Stimulated activated CD4-positive, alpha-beta T cell treated with anti-CD3 and anti-CD28 coated beads, Interleukin-4, amount 100 ng/mL, for 24 hours (primary cell): ENCODE data around the gene CRACDL.

Source experiments
- DNase-seq: peaks from one replicate; pipeline ENCODE4 v3.0.0-alpha.2; 2020

Gene CRACDL

DNA sequence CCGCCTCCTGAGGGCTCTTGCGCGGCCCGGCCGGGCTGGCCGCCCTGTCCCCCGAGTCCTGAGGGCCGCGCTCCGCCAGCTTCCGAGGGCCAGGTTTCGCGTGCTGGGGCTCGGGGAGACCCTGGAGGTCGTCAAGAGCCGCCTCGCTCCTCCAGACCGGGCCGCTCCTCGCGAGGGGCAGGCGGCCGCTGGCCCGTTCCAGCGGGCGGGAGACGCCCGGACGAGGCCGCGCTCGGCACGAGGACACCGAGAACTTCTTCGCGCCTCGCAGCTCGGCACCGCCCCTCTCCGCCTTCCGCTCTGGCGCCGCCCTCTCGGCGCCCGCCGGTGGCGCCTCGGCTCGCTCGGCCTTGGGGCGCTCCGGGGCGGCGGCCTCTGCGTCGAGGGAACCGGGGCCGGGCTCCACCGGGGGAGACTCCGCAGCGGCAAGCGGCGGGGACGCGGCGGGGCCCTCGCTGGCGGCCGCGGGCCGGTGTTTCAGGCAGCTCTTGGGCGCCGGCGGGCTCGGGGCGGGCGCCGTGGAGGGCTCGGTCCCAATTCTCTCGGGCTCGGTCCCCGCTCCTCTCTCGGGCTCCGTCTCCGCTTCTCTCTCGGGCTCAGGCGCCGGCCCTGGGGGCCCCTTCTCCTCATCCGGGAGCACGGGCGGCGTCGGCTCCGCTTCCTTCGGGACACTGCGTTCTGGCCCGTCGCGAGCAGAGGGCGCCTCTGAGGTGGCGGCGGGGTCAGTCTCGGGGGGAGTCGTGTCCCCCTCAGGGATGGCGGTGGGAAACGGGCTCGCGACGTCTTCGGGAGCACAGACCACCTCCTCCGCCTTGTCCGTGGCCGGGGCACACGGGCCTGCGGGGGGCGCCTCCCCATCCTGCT is 113.5 kb downstream of the CRACDL start:
- peak; percentile 53 for DNase-seq

DNA sequence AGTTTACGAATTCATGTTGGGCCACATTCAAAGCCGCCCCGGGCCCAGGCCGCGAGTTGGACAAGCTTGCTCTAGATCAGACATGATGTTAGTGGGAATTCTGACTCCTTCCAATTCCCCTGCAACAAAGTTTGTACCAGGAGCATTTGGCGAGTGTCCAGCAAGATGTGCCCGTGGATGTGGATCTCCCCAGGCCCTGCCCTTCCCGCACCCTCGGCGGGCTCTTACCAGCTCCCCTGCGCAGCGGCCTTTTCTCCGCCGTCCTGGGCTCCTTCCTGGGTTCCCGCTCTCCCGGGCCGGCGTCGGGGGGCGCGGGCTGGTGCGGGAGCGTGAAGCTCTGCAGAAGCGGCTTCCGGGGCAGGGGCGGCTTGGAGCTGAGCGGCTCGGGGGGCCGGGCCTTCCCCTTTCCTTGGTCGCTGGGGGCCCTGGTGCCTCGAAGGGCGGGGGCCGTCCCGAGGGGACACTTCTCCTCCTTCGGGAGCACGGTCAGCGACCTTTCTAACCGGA is 114.3 kb downstream of the CRACDL start:
- DNase-seq = no peak

DNA sequence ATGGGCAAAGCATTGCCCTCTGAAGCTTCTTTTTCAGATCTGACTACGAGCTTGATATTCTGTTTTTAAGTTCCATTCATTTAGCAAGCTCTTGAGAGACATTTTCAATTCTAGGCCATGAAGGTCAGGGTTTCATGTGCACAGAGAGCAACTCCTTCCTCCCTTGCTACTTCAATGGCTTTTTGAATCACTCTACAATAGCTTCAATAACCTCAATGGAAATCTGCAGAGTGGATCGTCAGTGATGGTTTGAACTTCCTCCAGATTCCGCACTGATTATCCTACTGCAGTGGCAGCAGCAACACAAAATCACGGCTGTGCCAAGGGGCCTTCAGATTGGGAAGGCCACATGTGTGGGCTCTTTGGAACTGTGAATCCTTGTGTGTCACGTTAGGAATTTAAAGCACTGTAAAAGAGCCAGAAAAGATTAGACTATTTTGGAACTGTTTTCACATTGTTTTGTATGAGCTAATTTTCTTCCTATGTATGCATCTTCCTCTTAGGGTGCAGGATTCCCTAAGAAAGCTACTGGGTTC is 116.7 kb downstream of the CRACDL start:
- no peak for DNase-seq

DNA sequence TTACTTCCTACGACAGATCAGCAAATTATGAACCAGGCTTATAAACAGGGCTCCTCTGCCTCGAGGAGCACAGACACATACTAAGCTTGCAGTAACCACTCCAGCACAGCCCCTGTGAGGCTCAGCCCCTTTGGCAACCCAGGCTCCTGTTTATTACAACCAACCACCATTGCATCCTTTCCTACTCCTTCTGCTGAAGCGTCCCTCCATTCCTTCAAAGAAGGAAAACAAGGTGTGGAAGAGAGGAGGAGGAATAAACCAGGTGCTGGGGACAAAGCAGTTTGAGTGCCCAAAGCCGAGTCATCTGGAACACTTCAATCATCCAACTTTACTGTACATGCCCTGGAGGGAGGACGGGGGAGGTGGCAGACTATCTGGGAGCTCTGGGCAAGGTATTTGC is 117.9 kb downstream of the CRACDL start:
- DNase-seq = no peak

DNA sequence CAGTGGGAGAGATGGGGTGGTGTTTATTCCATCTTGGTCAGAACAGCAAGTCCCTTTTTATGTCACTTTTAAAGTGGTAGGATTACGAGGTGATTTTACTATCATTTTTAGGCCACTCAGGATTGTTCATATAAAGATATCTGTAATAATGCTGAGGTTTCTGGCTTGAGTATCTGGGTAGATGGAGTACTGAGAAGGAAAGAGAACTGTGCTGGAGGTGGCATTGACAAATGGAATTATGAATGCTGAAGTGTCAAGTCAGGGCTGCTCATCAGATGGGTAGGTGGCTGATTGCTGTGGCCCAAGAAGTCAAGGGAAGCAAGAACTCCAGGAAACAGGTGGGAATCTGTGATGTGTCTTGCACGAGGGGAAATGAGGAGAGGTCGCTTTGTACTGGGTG is 119.7 kb downstream of the CRACDL start:
- DNase-seq = no peak

DNA sequence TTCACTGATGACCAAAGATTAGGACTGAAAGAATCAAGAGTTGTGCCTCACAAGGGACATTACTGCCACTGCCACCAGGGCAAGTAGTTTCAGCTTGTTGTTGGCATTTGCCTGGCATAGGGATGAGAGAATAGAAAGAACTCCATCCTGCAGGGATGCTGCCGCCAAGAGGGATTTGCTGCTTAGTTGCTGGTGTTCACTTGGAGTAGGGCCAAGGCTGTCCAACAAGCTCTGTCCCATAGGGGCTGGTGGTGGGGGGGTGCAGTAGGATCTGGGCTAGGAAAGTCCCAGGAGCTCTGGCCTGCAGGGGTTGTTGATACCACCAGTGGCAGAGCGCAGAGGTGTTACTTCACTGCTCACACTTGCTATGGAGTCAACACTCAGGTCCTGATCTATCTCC is 120.2 kb downstream of the CRACDL start:
- no peak for DNase-seq

DNA sequence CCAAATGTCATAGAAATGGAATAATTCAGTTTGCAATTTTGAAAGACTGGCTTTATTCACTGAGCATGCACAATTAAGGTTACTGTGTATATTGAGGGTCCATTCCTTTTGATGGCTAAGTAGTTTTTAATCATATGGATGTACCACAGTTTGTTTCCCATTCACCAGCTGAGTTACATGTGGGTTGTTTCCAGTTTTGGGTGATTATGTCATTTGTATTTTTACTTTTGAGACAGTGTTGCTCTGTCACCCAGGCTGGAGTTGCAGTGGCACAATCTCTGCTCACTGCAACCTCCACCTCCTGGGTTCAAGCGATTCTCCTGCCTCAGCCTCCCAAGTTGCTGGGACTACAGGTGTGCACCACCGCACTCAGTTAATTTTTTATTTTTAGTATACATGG is 124.3 kb downstream of the CRACDL start:
- DNase-seq = no peak

DNA sequence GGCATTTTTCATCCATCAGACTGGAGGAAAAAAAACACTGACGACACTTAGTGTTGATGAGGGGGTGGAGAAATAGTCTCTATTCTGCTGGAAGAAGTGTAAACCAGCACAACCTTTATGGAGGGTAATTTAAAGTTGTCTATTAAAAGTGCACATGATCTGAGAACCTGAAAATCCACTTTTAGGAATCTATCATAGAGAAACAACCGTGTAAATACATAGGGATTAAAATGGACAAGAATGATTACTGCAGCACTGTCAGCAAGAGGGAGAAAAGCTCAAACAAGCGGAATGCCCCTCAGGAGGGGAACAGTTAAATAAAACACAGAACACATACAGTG is 125.5 kb downstream of the CRACDL start:
- DNase-seq = no peak

DNA sequence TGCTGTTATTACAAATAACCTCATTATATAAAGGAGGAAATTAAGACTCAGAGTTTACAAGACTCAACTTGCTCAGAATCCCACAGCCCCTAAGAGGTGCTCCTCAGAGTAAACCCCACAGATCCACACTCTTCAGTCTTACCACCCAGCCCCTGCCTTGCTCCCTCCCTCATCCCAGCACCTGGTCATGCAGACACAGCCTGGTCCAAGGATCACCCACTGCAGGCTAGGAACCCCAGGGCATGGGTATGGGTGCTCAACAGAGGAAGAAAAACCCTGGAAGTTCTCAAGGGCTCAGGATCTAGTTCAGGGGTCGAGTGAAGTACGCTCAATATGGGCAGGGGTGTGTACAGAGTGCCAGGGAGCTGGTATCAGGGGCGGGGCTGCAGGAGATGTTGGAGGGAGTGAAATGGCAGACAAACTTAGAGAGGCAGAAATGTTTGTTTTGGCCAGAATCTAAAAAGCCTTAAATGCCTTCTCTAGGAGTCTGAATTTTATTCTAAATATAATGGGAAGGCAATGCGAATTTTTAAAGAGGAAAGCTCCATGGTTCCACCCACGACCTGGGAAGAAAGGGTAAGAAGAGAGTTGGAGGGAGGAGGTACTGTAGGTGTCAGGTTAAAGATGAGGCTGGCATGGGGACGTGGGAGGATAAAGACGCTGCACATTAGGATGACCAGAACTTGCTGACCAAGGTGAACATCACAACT is 126.0 kb downstream of the CRACDL start:
- no peak for DNase-seq

DNA sequence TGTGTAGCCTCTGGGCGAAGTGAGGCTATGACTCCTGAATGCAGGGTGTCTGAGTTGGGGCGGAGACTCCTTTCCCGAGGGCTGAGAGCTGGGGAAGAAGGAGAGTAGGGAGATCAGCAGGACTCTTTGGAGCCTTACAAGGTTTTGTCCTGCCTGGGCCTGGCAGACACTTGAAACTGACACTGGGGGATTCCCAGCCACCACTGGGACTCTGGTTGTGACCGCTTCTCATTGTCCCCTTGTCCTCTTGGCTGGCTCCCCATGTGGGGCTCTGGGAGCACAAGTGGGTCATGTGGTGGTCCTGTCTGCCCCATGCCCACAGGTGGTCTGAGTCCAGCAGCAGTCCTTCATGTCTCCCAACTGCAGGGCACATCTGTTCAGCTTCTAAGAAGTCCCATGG is 126.9 kb downstream of the CRACDL start:
- DNase-seq = no peak

DNA sequence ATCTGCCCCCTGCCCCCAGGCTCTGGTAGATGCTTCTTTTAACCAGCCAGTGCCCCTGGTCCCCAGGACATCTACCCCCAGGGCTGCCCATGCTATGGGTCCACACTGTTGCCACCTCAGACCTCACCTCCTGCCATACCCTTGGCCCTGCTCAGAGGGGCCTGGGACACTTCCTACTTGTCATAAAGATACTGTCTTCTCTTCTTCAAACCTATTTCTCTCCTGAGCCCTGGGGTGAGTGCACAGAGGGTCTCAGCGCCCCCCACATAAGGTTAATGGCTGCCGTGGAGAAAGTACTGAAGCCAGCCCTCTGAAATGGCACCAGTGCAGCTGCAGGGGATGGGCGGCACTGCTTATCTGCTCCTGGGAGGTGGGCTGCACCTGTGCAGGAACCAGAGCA is 127.5 kb downstream of the CRACDL start:
- DNase-seq = no peak

DNA sequence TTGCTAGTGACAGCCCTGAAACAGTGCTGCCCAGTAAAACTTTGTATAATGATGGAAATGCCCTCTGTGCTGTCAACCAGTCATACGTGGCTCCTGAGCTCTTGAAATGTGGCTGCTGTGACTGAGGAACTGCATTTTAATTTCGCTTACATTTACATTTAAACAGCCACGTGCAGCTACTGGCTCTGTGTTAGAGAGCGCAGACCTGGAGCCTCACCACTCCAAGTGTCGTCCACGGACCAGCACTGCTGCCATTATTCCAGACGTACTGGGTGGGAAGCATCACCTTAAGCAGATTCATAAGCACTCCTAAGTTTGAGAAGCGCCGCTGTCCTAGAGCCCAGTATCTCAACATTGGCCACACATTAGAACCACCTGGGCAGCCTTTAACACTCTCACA is 128.1 kb downstream of the CRACDL start:
- DNase-seq = no peak

DNA sequence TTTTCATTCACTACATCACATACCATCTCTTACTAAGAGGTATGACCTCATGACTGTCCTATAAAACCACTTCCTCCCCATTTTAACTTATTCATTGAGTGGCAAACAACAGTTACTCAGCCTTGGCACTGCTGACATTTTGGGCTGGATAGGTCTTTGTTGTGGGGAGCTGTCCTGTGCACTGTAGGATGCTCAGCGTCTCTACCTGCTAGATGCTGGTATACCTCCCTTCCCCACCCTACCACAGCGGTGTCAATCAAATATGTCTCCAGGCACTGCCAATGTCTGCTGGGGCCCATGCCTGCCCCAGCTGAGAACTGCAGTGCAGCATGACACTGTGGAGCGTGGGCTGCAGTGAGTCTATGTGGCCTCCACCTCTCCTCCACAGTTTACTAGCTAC is 128.8 kb downstream of the CRACDL start:
- no peak for DNase-seq

DNA sequence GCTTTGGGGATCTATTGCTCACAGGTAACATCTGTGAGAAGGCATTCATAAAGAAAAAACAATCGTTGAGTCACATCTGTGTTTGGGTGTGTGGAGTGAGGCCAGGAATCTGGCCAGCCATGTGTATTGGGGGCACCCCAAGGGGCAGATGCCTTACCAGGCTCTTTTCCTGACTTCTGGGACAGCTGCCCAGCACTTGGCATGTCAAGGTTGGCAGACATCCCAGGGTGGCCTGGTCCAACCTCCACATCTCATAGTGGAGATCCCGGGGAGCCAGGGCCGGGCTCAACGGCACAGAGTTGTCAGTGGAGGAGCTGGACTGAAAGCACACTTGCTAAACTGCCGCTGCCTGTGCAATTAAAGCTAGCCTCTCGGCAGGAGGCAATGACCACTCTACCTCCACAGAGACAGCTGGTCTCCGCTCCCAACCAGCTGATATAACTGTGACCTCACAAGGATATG is 129.8 kb downstream of the CRACDL start:
- no peak for DNase-seq

DNA sequence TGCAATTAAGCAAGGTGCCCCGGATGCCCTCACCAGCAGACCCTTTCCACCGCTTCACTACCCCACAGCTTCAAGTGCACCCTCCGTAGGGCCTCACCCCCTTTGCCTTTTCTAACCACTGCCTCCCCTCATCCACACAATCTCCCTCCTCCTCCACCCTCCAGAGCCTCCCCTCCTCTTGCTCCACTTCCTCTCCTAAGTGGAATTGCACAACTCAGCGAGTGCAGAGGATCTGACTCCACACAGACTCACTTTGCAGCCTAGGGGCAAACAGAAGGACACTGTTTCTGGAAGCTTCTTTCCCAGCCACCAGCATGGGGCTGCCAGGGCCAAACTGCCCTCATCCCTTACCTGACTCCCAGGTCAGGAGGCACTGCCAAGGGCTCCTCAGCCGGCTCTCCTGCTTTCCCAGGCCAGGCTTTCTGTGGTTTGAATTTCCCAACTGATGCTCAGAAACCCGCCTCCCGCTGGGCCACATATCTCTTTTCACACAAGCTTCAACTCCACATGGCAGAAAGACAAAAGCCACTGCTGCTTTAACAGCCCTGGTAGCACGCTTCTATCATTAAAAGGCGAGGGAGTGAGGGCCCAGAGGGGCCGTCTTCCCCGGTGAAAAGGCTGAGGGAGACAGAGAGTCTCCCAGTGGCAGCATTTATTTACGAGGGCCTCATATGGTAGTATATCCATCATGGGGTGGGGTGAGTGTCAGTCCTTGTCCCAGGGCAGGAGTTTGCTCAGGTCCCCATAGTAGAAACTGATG is 130.4 kb downstream of the CRACDL start:
- DNase-seq = no peak

DNA sequence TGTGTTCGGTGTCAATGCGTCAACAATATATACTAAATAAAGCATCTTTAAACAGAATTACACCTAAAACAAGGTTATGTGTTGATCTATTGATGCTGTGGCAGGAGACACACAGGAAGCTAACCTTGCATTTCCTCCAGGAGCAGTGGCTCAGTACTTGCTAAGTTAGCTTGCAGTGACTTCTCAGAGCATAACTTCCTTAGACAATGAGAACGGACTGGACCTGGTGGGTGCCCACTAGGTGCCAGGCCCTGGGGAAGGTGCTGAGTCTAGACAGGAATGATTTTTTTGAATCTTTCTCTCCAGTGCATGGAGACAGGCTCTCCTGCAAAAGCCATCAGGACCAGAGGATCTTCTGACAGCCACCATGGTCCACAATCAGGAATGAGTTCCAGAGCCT is 131.3 kb downstream of the CRACDL start:
- no peak for DNase-seq

DNA sequence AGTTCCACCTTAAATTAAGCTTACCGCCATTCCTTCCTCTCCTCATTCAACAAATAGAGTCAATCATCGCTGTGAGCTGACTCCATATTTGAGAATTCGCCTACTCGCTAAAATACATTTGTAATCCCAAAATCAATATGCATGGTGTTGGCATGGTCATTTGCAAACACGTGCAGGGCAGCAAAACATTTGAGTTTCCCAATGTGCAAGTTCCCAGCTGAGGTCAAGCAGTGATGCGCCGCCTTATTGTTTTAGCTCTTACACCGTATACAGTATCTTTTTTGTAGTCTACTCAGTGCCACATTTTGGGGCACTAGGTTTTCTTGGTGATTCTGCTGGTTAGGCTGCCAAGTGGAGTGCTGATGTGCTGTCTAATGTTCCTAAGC is 131.8 kb downstream of the CRACDL start:
- no peak for DNase-seq

DNA sequence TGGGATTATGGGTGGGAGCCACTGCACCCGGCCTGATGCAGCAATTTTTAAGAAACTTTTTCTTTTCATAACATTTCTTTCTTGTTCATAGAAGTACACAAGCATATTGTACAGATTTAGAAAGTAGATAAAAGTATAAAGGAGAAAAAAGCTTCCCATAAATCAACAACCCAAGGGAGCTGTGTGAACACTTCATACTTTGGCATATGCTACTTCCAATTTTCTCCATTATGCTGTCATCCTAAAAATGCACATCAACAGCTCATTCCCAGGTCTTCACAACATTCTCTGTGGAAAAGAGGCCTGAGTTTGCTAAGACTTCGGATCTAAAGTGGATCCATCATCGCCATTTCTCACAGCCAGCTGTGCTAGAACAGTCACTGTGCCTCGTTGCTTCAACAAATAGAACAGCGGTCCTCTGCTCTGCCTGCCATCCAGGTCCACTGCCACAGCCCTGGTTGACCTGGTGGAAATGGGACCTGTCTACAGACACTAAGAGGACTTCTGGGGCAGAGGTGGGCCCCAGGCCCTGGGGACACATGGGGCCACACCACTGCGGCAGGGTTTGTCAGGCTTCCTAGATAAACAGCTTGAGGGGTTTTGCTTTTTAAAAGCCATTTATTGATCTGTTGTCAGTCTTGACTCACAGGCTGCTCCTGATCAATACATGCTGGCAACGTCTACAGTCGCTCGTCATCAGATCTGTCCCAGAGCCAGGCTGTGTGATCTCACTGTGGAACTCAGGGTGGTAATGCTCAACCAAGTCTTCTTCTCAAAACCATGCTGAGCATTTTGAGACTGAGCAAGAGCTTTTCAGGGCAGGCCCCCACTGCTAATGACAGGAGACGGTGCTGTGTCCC is 132.4 kb downstream of the CRACDL start:
- DNase-seq = no peak

DNA sequence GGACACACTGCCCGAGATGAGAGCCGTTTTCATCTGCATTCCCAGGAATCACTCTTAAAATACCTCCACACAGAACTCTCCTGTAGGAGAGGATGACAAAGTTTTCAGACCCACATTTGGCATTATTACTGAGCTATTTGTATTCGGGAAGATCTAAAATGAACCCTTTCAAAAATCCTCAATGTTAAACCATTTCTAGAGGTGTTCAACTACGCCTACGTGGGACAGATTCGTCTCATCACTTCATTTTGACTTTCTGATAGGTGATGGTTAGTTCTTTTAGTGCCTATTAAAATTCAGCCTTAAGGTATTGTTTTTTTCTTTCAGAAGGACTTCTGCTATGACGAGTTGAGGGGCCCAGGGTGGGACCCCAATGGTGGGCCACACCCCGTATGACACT is 133.7 kb downstream of the CRACDL start:
- DNase-seq = no peak

DNA sequence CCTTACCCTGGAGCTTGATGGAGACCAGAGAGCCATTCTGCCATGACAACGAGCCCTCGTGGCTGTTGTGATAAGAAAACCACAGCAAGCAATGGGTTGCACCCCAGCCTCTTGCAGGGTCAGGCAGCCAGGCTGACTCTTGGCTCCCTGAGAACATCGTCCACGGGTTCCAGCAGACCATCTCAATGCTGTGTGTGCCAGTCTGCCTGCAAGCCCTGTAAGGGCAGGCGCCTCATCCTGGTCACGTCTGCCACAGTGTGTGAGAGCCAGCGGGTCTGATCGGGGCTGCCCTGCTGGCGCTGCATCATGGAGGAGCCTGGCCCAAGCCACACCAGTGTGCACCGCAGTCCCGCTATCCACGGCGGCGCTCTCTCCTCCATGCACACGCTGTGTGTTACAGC is 134.1 kb downstream of the CRACDL start:
- DNase-seq = no peak

DNA sequence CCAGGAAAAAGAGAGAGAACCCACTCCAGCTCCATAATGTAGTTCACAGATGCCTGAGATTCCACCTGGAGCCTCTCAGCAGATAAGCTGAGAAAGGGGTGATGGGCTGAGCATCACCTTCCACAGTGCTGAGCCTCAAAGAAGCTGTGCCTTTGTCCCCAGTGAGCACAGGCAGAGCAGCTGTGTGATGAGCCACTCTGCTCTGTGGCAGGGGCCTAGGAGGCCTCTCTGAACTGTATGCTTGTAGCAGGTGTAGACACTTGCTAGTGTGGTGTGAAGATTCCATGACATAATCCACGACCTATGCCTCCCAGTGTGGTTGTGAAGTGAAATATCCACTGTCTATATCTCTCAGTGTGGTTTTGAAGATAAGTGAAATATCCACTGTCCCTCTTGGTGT is 134.7 kb downstream of the CRACDL start:
- no peak for DNase-seq

DNA sequence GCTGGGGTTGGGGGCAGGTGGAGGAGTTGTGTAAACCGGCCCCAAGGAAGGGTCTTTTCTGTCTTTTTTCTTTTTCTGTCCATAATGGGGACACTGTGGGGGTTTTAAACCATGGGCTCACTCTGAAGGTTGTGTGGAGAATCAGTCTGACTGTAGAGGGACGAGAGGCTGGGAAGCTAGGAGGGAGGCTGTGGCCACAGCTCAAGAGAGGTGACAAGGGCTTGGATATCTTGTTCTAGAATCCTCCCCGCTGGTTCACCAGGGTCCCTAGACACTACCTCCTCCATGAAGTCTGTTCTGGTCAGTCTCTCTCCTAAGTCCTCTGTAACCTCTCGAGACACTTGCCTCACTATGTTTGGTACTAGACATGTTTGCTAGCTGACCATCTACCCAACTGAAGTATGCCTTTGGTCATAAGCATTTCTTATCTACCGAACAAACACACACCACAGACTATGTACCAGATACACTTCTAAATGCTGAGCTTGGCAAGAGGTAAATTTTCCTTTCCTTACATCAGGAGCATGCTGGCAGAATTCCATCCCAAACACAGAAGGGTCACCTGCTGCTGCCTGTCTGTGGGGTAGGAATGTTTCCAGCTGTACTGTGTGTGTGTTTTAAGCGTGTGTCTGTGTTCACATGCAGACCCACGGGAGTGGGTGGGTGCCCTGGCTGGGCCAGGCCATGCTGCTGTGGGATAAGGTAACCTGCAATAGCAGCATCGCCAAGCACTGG is 135.5 kb downstream of the CRACDL start:
- DNase-seq = no peak
